Muscle layer of colon (tissue), 2 donors: ENCODE measurements around the gene PTPRT.

Experiments
- H3K27ac ChIP-seq: one replicate; pipeline ENCODE4 v1.7.0; 2013; ENCODE audit warnings: low read depth, mild to moderate bottlenecking, low read length, moderate library complexity
- H3K27me3 ChIP-seq, 2 donors: one replicate each; pipeline ENCODE4 v1.7.0; 2013; ENCODE audit warnings: low read length in 2 of 2, mild to moderate bottlenecking in 2 of 2; ENCODE audit not compliant: insufficient read depth in 2 of 2, control insufficient read depth in 1 of 2
- H3K36me3 ChIP-seq: one replicate; pipeline ENCODE4 v1.7.0; 2013; ENCODE audit warnings: mild to moderate bottlenecking, low read length; ENCODE audit not compliant: insufficient read depth
- H3K4me1 ChIP-seq: one replicate; pipeline ENCODE4 v1.7.0; 2013; ENCODE audit warnings: mild to moderate bottlenecking, low read length; ENCODE audit not compliant: insufficient read depth
- H3K4me3 ChIP-seq, 2 donors: one replicate each; pipeline ENCODE4 v1.7.0; 2013; ENCODE audit warnings: low read length in 2 of 2, low read depth in 1 of 2, mild to moderate bottlenecking in 1 of 2, moderate library complexity in 1 of 2
- H3K9ac ChIP-seq: one replicate; pipeline ENCODE4 v1.7.0; 2013; ENCODE audit warnings: low read length
- H3K9me3 ChIP-seq: one replicate; pipeline ENCODE4 v1.7.0; 2013; ENCODE audit warnings: mild to moderate bottlenecking, low read length
- donor health status: abdominal sarcoma.
- donor health status: Adenocarcinoma of cecum.

The PTPRT gene

DNA sequence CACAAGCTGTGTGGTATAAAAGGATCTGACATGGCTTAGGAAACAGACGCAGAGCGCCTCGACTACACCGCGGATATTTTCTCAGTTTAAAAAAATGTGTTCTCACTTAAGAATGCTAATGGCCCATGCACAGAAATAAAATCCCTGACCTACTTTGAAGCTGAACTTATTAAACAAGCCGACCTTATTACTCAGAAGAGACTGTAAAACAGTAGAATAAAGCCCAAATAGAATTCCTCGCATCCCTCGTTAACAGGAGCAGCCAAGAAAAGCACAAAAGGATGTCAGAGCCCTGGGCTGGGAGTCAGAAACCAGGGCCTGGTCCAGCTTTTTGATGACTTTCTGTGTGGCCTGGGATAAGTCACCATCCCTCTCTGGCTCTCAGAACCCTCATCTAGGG is 489.3 kb downstream of the PTPRT start:
- no peak overlapping the region for H3K4me3 ChIP-seq
- H3K4me1 ChIP-seq: peaks cover 18% of the 10 kb centered on the region
- no peaks in the 10 kb centered on the region for H3K27me3 ChIP-seq
- H3K27ac ChIP-seq: peak overlapping the region; percentile 42
- H3K36me3 ChIP-seq: no peaks in the 10 kb centered on the region
- H3K9ac ChIP-seq: no peak overlapping the region
- no peaks in the 10 kb centered on the region for H3K9me3 ChIP-seq

- H3K4me3 ChIP-seq: no peak overlapping the region
- H3K4me1 ChIP-seq: peaks cover 18% of the 10 kb centered on the region
- no peak overlapping the region for H3K27ac ChIP-seq
- no peaks in the 10 kb centered on the region for H3K36me3 ChIP-seq
- no peak overlapping the region for H3K9ac ChIP-seq
- no peaks in the 10 kb centered on the region for H3K27me3 ChIP-seq
- H3K9me3 ChIP-seq: no peaks in the 10 kb centered on the region
Observed at GRCh38 chr20:42697962-42698361, 491.7 kb downstream of the PTPRT start.

GRCh38 chr20:42690842-42691437 is 498.8 kb downstream of the PTPRT start:
- H3K4me3 ChIP-seq: no peak overlapping the region
- no peaks in the 10 kb centered on the region for H3K4me1 ChIP-seq
- H3K9ac ChIP-seq: no peak overlapping the region
- no peaks in the 10 kb centered on the region for H3K9me3 ChIP-seq
- H3K36me3 ChIP-seq: no peaks in the 10 kb centered on the region
- no peak overlapping the region for H3K27ac ChIP-seq
- H3K27me3 ChIP-seq: no peaks in the 10 kb centered on the region

- Histone ChIP-seq H3K27ac (no peak overlapping the region), H3K9me3 (no peaks in the 10 kb centered on the region)
Observed at GRCh38 chr20:42688576-42688975, 501.1 kb downstream of the PTPRT start.

DNA sequence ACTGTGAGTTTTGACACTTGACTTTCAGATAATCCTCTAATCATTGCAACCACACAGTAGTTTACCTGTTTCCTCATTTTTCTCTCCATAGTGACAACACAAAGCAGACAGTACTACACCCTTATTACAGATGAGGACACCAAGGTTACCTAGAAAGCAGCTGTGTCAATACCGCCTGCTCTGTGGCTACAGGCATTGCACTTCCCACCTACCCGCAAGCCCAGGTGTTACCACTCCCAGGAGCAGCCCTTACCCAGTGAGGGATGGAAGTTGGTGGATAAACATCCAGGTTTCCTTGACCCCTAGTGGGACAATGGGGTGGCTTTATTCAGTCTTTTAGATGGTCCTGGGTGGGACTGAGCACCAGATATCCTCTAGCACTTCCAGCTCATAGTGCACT is 503.6 kb downstream of the PTPRT start:
- no peaks in the 10 kb centered on the region for H3K9me3 ChIP-seq
- no peaks in the 10 kb centered on the region for H3K36me3 ChIP-seq

More at GRCh38 chr20:42688576-42688975, 501.1 kb downstream of the PTPRT start:
- Histone ChIP-seq H3K4me3 (no peak overlapping the region), H3K27me3 (no peaks in the 10 kb centered on the region), H3K4me1 (no peaks in the 10 kb centered on the region), H3K9ac (no peak overlapping the region), H3K36me3 (no peaks in the 10 kb centered on the region)

GRCh38 chr20:42678895-42679294 is 510.8 kb downstream of the PTPRT start:
- H3K9ac ChIP-seq: no peak overlapping the region
- H3K27ac ChIP-seq: no peak overlapping the region
- H3K4me3 ChIP-seq: no peak overlapping the region
- H3K4me1 ChIP-seq: no peaks in the 10 kb centered on the region
- no peaks in the 10 kb centered on the region for H3K9me3 ChIP-seq
- H3K36me3 ChIP-seq: no peaks in the 10 kb centered on the region
- H3K27me3 ChIP-seq: no peaks in the 10 kb centered on the region

More for the DNA sequence above, 503.6 kb downstream of the PTPRT start:
- H3K27ac ChIP-seq: no peak overlapping the region
- no peak overlapping the region for H3K9ac ChIP-seq
- H3K4me1 ChIP-seq: no peaks in the 10 kb centered on the region
- no peaks in the 10 kb centered on the region for H3K27me3 ChIP-seq
- no peak overlapping the region for H3K4me3 ChIP-seq

- H3K4me3 ChIP-seq: no peak overlapping the region
- no peak overlapping the region for H3K27ac ChIP-seq
- H3K36me3 ChIP-seq: no peaks in the 10 kb centered on the region
- no peaks in the 10 kb centered on the region for H3K9me3 ChIP-seq
- no peaks in the 10 kb centered on the region for H3K27me3 ChIP-seq
- H3K9ac ChIP-seq: no peak overlapping the region
- H3K4me1 ChIP-seq: no peaks in the 10 kb centered on the region
Observed at GRCh38 chr20:42656130-42656529, 533.6 kb downstream of the PTPRT start.

DNA sequence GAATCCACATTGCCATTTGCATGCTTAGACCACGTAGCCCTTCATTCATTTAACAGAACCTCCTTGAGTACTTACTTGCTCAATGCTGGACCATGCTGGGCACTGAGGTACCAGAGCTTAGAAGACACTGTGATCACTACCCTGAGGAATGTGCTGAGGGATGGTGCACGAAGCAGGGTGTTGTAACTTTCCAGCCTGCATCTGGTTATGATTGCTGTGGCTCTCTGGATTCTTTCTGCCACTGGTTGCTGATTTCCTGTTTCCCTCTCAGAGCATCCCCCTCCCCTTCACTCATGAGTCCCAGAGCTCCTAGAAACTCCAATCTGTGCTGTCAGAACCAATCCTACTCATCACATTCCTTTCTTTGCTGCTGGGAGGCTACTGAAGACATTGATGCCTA is 537.4 kb downstream of the PTPRT start:
- Histone ChIP-seq H3K9me3 (no peaks in the 10 kb centered on the region), H3K4me1 (no peaks in the 10 kb centered on the region), H3K4me3 (no peak overlapping the region), H3K27me3 (no peaks in the 10 kb centered on the region), H3K36me3 (no peaks in the 10 kb centered on the region), H3K9ac (no peak overlapping the region), H3K27ac (no peak overlapping the region)

- Histone ChIP-seq H3K9ac (no peak overlapping the region), H3K9me3 (no peaks in the 10 kb centered on the region), H3K4me1 (no peaks in the 10 kb centered on the region), H3K36me3 (no peaks in the 10 kb centered on the region), H3K4me3 (no peak overlapping the region), H3K27me3 (no peaks in the 10 kb centered on the region), H3K27ac (no peak overlapping the region)
Observed at GRCh38 chr20:42650191-42650746, 539.4 kb downstream of the PTPRT start.

- Histone ChIP-seq H3K27ac (no peak overlapping the region), H3K36me3 (no peaks in the 10 kb centered on the region), H3K27me3 (no peaks in the 10 kb centered on the region), H3K4me3 (no peak overlapping the region), H3K4me1 (no peaks in the 10 kb centered on the region), H3K9me3 (no peaks in the 10 kb centered on the region), H3K9ac (no peak overlapping the region)
Observed at GRCh38 chr20:42649748-42650147, 540.0 kb downstream of the PTPRT start.

DNA sequence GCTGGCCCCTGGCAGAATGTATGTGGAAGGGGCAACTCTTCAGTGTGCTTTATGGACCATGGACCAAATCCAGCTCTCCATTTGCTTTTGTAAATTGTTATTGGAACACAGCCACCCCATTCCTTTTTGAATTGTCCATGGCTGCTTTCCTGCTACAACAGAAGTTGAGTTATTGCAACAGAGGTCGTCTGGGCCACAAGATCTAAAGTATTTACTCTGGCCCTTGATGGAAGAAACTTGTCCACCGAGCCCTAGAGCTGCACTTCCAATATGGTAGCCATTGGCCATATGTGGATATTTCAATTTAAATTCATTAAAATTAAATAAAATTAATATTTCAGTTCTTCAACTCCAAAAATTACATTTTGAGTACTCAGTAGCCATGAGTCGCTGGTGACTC is 543.5 kb downstream of the PTPRT start:
- Histone ChIP-seq H3K4me1 (no peaks in the 10 kb centered on the region), H3K9me3 (no peaks in the 10 kb centered on the region), H3K9ac (no peak overlapping the region), H3K36me3 (no peaks in the 10 kb centered on the region), H3K27ac (no peak overlapping the region), H3K4me3 (no peak overlapping the region), H3K27me3 (no peaks in the 10 kb centered on the region)

- H3K4me1 ChIP-seq: no peaks in the 10 kb centered on the region
- no peaks in the 10 kb centered on the region for H3K27me3 ChIP-seq
Observed at GRCh38 chr20:42641886-42642285, 547.8 kb downstream of the PTPRT start.

More at GRCh38 chr20:42641886-42642285, 547.8 kb downstream of the PTPRT start:
- Histone ChIP-seq H3K36me3 (no peaks in the 10 kb centered on the region), H3K4me3 (no peak overlapping the region), H3K9me3 (no peaks in the 10 kb centered on the region), H3K9ac (no peak overlapping the region), H3K27ac (no peak overlapping the region)
